ENCODE data around the gene UFM1.

UFM1 gene

DNA sequence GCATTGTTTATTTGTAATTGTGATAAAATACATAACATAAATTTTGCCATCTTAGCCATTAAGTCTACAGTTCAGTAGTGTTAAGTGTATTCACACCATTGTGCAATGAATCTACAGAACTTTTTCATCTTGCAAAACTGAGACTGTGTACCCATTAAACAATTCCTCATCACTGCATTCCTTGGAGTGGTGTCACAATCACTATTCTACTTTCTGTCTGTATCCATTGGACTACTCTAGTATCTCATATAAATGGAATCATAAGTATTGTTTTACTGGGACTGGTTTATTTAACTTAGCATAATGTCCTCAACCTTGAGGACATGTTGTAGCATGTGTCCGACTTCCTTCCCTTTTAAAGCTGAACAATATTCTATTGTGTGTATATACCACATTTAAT, 36.8 kb downstream of the UFM1 start:
- TF ChIP-seq, protein P1, sequence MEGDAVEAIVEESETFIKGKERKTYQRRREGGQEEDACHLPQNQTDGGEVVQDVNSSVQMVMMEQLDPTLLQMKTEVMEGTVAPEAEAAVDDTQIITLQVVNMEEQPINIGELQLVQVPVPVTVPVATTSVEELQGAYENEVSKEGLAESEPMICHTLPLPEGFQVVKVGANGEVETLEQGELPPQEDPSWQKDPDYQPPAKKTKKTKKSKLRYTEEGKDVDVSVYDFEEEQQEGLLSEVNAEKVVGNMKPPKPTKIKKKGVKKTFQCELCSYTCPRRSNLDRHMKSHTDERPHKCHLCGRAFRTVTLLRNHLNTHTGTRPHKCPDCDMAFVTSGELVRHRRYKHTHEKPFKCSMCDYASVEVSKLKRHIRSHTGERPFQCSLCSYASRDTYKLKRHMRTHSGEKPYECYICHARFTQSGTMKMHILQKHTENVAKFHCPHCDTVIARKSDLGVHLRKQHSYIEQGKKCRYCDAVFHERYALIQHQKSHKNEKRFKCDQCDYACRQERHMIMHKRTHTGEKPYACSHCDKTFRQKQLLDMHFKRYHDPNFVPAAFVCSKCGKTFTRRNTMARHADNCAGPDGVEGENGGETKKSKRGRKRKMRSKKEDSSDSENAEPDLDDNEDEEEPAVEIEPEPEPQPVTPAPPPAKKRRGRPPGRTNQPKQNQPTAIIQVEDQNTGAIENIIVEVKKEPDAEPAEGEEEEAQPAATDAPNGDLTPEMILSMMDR (IDR thresholded peaks at IDR 0.05): no peak

DNA sequence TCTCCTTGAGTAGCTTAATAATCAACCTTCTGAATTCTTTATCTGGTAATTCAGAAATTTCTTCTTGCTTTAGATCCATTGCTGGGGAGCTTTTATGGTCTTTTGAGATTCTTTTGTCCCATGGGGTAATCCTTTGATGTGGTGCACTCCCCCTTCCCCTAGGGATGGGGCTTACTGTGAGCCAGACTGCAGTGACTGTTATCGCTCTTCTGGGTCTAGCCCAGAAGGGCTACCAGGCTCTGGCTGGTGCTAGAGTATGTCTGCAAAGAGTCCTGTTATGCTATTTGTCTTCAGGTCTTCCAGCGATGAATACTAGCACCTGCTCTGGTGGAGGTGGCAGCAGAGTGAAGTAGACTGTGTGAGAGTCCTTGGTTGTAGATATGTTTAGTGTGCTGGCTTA, 41.7 kb downstream of the UFM1 start:
- TF ChIP-seq, protein P1 (IDR thresholded peaks at IDR 0.05): no peak

DNA sequence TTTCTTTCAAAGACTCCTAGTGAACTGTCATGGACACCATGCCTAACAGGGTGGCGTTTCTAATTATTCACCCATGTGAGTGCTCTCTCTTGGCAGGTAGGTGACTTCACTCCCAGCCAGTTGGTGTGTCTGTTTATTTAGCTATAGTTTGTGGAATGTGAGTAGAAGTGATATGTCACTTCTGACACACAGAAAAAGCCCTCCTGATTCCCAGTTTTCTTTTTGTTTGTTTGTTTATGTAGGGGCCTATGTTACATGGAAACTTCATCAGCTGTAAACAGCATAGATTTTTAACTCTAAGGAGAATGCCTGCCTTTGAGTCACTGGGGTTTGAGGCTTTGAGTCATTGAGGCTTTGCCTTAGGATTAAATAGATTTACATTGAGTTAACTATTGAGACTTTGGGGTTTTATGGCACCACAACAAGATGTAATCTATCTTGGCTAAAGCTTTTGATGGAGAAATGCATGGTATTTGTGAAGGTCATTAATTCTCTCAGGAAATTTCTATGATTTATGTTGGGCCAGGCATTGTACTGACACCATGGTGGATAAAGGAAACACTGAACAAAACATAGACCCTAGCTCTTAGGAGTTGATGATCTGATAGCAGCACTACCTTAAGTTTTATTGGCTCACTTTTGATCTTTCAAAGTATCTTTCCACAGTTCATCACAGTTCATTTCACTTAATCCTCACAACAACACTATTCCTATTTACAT, 45.3 kb downstream of the UFM1 start:
- TF ChIP-seq, protein P1 (IDR thresholded peaks at IDR 0.05): no peak

GRCh38 chr13:38395497-38395788, 45.8 kb downstream of the UFM1 start:
- TF ChIP-seq, protein P1 (IDR thresholded peaks at IDR 0.05): no peak

- TF ChIP-seq, protein P1 (IDR thresholded peaks at IDR 0.05): no peak
Observed at GRCh38 chr13:38398711-38399493, 49.3 kb downstream of the UFM1 start.

- TF ChIP-seq, protein P1 (IDR thresholded peaks at IDR 0.05): no peak
Observed at GRCh38 chr13:38399535-38399934, 49.9 kb downstream of the UFM1 start.

DNA sequence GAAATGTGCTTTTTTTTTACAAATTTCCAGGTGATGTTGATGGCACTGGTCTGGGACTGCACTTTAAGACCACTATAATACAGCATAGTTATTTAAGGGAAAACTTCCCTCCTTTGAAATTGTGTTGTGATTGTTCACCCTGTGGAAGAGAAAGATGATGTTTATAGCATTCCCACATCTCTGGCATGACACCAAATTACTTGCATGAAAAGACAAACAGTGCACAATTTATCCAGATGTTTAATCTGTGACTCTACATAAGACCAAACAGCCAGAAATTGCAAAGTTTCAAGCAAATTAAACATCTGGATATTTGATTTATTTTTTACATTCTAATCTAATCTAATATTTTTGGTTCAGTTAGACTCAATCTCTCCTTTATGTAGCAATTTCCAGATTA, 51.6 kb downstream of the UFM1 start:
- TF ChIP-seq, protein P1 (IDR thresholded peaks at IDR 0.05): no peak

All from LNCAP (cell line).